Activated CD4-positive, alpha-beta T cell treated with anti-CD3 and anti-CD28 coated beads, Interleukin-2, amount 50 U/mL, for 48 hours (primary cell): ENCODE results near the gene COMP.

Experiments
- DNase-seq, 2 experiments: peaks; one replicate each; pipeline ENCODE4 v3.0.0-alpha.2; 2020

COMP gene

GRCh38 chr19:18803550-18804138 lies 12.5 kb upstream of the COMP start:
- DNase-seq: no peak

DNA sequence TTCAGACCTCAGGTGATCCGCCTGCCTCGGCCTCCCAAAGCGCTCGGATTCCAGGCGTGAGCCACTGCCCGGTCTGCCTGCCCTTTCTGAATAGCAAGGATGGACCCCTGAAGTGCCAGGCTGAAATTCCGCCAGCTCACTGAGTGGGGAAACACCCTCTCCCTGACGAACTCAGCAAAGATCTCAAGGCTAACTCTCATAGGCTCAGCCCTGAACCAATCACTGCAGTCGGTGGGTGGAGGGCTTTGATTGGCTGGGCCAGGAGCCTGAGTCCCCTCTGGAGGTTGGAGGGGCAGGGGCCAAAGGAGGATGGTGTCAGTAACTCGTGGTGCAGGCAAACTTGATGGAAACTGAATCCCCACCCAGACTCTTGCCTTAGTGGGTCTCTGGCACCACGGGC lies 11.2 kb upstream of the COMP start:
- DNase-seq: no peak

- DNase-seq: no peak
Measured at GRCh38 chr19:18800636-18801035, 9.5 kb upstream of the COMP start.

DNA sequence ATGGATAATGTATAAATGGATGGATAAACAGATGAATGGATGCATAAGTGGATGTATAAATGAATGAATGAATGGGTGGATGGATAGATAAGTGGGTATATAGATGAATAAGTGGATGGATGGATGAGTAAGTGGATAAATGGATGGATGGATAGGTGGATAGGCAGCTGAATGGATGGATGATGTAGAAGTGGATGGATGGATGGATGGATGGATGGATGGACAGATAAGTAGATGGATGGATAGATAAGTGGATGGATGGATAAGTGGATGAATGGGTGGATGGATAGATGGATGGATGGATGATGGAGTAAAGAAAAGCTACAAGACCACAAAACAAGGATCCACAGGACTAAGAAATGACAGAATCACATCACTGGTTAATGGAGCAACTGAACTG lies 9.0 kb upstream of the COMP start:
- no peak for DNase-seq

GRCh38 chr19:18799389-18799970 lies 8.4 kb upstream of the COMP start:
- DNase-seq: no peak

DNA sequence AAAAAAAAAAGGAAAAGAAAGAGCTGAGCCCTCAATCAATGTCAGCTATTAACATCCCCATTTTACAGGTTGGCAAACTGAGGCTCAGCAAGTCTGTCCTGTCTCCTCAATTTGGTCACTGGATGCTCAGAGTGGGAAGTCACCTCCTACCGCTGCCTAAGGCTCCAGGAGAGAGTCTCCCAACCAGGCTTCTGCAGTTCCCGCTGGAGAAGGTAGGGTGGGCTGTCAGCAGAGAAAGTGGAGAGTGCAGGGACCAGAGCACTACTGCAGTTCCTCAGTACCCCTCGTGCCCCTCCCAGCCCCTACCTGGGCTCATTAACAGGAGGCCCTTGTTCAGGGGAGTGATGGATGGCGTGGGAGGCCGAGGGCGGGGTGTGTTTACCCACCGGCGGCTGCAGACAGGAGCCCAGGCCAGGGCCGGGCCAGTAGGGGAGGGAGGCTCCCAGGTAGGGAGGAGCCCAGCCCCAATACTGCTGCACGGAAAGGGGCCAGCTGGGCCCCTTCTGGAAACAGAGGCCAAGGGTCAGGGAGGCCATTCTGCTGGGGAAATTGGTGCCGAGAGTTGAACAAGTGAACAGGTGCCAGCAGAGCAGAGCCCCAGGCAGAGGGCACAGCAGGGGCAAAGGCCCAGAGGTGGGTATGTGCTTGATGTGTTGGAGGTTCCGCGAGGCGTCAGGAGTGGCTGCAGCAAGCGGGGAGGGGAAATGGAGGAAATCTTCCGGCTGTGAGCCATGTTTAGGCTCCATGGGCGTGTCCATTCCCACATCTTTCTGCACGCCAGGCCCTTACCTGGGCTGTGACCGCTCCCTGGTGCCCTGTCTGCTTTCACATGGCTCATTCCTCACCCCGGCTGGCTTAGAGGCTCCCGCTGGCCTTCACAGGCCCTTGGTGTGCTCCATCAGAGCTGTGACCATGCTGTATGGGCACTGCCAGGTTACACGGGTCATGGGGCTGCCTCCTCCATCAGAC lies 7.6 kb upstream of the COMP start:
- no peak for DNase-seq

- no peak for DNase-seq
Measured at GRCh38 chr19:18796239-18796638, 5.1 kb upstream of the COMP start.

GRCh38 chr19:18795540-18795939 lies 4.4 kb upstream of the COMP start:
- DNase-seq: no peak

DNA sequence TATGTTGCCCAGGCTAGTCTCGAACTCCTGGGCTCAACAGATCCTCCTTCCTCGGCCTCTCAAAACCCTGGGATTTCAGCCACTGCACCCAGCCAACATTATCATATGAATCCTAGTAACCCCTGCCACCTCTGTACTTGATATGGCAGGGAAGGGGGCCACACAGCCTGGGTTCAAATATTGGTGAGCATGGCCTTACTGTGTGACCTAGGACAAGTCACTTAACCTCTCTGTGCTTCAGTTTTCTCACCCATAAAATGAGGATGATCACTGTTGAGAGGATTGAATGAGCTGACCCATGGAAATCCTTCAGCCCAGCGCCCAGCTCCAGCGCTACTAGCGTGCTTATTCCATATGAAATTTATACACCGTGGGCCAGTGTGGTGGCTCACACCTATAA lies 3.6 kb upstream of the COMP start:
- no peak for DNase-seq

- no peak for DNase-seq
Measured at GRCh38 chr19:18794029-18794313, 2.9 kb upstream of the COMP start.

GRCh38 chr19:18793144-18794028 lies 2.3 kb upstream of the COMP start:
- no peak for DNase-seq

DNA sequence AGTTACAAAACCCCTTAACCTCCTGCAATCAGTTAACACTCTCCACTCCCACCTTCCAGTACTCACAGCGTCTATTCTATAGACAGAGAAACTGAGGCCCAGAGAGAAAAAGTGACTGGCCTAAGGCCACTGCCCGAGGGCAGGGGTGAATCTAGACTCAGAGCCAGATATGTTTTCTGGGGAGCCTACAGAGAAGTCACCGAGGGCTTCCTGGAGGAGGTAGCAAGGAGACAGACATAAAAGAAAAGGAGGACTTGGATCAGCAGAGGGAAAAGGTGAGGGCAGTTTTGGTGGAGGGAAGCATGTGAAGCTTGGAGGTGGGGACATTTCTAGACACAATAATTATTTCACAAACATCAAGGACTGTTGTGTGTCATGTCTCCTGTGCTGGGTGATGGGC lies 1.6 kb upstream of the COMP start:
- no peak for DNase-seq

DNA sequence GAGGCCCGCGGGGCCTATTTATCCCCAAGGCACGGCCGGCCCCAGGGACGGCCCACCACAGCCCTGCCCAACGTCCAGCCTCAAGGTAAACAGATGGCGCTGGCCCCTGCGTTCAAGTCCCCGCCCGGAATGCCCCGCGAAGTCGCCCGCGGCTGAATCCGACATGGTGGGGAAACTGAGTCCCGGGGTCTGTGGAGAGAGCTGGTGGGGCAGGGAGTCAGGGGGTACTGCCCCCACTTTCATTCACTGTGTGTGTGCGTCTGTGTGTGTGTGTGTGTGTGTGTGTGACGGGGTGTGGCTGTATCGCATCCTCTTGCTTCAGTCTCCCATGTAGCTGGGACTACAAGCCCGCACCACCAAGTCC lies 192 bp upstream of the COMP start:
- DNase-seq: no peak

- DNase-seq: peak in 1 of 2 experiments; percentile 35
Measured at GRCh38 chr19:18789883-18790565, 1.1 kb downstream of the COMP start.

- no peak for DNase-seq
Measured at GRCh38 chr19:18789422-18789869, 1.7 kb downstream of the COMP start.

- DNase-seq: no peak
Measured at GRCh38 chr19:18788529-18789421, 2.3 kb downstream of the COMP start.

DNA sequence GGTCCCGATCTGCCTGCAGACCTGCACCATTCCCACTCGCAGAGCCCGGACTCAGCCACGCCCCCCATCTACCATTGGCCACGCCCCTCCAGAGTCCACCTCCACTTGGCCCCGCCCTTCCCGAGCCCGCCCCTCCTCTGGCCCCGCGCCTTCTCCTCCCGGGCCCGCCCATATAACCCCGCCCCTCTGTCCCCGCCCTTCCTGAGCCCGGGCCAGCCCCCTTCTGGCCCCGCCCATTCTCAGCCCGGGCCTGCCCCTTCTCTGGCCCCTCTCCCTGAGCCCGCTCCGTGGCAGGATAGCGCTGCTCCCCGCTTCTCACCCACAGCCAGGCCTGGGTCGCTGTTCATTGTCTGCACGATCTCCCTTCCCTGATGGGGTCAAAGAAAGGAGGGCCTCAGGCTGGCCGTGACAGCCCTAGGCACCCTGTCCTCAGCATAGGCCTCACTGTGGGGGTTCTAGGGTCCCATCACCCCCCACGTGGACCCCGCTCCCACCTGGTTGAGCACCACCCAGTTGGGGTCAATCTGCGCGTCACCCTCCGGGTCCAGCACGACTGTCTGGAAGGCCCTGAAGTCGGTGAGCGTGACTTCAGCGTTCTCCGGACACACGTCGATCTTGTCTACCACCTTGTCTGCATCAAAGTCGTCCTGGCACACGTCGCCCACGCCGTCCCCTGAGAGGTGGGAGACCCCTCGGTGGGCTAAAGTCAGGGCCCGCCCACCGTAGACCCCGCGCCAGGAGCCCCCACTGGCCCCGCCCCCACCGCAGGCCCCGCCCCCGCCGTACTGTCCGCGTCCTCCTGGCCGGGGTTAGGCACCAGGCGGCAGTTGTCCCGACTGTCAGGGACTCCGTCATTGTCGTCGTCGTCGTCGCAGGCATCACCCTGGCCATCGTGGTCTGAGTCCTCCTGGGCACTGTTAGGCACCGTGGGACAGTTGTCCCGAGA lies 5.7 kb downstream of the COMP start:
- DNase-seq: peak; percentile 83

GRCh38 chr19:18784786-18785120 lies 6.4 kb downstream of the COMP start:
- no peak for DNase-seq

- no peak for DNase-seq
Measured at GRCh38 chr19:18783958-18784785, 6.9 kb downstream of the COMP start.
